DOHH2 (cell line): Measurements from ENCODE around the gene NKX2-8.

Experiments
- EZH2phosphoT487 ChIP-seq: fragments of 200-600 bp; sonication (generic); IDR thresholded peaks from 2 replicates; pipeline ENCODE4 v1.6.1; 2017; ENCODE audit warnings: borderline replicate concordance, mild to moderate bottlenecking, antibody characterized with exemption, low read length, moderate library complexity, mixed read lengths
- TF ChIP-seq, protein P1 (sequence below): fragments of 200-600 bp; sonication (generic); IDR thresholded peaks from one replicate; pipeline ENCODE4 v1.5.1; 2014; ENCODE audit warnings: antibody characterized with exemption, mild to moderate bottlenecking, low read depth, low read length; ENCODE audit not compliant: poor library complexity, severe bottlenecking

DNA sequence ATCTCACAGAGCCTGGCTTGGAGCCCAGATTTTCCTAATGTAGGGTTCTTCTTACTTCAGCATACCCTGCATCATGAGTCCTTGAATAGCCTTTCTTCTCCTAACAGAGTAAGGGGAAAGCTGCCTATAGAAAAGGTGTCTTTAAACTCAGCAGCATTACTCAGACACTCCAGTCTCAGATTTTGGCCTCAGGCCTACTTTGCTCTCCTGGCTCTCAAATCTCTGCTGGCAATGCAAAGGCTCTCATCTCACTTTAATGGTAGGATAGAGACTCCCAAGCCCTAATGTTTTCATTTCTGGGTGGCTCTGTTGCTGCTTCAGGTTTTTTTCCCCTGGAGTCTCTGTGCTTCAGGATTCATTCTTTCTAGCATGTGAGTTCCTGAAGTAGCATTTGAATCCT, 9.1 kb upstream of the NKX2-8 start:
- TF ChIP-seq, protein P1, sequence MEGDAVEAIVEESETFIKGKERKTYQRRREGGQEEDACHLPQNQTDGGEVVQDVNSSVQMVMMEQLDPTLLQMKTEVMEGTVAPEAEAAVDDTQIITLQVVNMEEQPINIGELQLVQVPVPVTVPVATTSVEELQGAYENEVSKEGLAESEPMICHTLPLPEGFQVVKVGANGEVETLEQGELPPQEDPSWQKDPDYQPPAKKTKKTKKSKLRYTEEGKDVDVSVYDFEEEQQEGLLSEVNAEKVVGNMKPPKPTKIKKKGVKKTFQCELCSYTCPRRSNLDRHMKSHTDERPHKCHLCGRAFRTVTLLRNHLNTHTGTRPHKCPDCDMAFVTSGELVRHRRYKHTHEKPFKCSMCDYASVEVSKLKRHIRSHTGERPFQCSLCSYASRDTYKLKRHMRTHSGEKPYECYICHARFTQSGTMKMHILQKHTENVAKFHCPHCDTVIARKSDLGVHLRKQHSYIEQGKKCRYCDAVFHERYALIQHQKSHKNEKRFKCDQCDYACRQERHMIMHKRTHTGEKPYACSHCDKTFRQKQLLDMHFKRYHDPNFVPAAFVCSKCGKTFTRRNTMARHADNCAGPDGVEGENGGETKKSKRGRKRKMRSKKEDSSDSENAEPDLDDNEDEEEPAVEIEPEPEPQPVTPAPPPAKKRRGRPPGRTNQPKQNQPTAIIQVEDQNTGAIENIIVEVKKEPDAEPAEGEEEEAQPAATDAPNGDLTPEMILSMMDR = no peak
- no peak for TF ChIP-seq EZH2phosphoT487
